NCI-H524 treated with DMSO at 0.1 percent for 48 hours (cell line): Measurements from ENCODE around the gene CD55.
"Not testable (repeated sequence)": the region's sequence is repeated elsewhere in the genome, so short reads cannot be mapped to it uniquely, and the experiment has no call there.

ENCODE experiments used
- DNase-seq: peaks from one replicate; lab custom pipeline; 2025; lab: John Stamatoyannopoulos, UW

Gene CD55

GRCh38 chr1:207306023-207306422 is 15.5 kb upstream of the CD55 start:
- DNase-seq: no peak

- no peak for DNase-seq
These were observed 14.9 kb upstream of the CD55 start for GRCh38 chr1:207306603-207307002.

GRCh38 chr1:207308451-207309190 is 12.9 kb upstream of the CD55 start:
- no peak for DNase-seq

GRCh38 chr1:207309745-207310273 is 11.7 kb upstream of the CD55 start:
- DNase-seq: no peak

DNA sequence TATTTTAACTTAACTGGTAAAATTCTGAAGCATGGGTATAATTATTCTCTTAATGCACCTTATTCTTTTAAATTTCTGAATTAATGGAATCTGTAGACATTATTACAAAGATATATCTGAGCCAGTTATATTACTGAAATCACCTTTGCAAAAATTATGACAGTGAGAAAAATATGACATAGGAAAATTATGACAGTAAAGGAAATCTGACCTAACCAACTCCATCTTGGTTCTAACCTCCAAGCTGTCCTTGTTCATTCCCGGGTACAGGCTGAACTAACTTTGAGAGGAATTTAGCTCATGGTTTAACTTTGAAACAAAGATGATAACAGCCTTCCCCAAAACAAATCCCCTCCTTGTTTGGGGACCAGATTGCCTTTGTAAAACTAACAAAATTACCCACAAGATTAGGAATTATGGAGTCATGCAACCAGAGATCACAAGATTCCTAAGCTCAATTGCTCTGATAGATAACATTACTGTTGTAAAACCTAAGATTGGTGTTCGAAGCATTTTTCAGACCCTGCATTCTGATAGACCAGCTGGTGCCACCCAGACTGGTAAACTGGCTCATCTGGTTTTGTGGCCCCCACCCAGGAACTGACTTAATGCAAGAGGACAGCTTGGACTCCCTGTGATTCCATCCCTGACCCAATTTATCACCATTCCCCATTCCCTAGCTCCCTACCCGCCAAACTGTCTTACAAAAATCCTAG is 9.4 kb upstream of the CD55 start:
- no peak for DNase-seq

- DNase-seq: no peak
These were observed 8.9 kb upstream of the CD55 start for GRCh38 chr1:207312604-207312920.

- no peak for DNase-seq
These were observed 8.3 kb upstream of the CD55 start for GRCh38 chr1:207313131-207313530.

GRCh38 chr1:207314816-207315215 is 6.7 kb upstream of the CD55 start:
- no peak for DNase-seq

GRCh38 chr1:207315435-207315834 is 6.0 kb upstream of the CD55 start:
- DNase-seq: no peak

DNA sequence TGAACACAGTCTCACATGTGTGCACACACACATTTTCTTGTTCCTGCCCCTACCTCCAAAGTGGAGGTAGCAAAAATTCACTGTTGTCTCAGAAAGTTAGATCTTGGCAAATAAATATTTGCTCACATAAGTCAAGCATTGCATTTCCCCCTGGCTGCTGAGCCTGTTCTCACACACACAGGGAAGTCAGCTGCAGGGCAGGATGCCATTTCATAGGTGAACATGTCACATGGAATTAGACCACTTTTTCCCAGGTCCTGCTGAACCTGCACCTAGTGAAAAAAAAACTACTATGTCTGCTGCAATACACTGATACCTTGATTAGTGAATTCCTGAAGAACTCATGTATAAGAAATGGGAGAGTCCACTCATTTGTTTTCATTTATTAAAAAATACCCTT is 5.3 kb upstream of the CD55 start:
- DNase-seq: no peak

DNA sequence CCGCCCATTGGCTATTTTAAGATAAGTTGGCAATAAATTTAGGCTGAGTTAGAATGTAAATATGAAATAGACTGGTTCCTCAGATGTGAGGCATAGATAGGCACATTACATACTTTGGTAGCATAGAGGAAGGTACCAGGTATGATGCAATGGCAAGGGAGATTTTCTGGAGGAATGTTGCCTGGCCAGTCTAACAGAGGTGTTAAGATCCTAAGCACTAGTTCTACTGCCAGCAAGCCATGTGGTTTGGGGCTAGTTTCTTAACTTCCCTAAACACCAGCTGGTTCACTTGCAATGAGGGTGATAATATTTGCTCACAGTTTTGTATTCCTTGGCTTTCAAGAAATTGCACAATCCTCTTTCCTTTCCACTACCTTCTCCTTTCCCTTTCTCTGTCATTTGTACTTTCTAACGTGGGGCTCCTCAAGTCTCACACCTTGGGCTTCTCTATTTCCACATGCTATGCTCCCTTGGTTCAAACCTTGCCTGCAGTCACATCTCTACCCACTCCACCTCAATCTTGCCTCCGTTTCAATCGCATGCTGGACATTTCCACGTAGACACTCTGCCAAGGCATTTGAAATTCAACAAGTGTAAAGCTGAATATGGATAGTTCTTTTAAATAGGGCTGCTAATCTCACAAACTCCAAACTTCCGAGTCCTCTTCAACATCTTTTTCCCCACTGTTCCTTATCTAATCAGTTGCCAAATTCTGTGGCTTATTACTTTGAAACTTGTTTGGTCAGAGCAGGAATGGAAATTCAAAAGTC is 4.7 kb upstream of the CD55 start:
- DNase-seq: no peak

DNA sequence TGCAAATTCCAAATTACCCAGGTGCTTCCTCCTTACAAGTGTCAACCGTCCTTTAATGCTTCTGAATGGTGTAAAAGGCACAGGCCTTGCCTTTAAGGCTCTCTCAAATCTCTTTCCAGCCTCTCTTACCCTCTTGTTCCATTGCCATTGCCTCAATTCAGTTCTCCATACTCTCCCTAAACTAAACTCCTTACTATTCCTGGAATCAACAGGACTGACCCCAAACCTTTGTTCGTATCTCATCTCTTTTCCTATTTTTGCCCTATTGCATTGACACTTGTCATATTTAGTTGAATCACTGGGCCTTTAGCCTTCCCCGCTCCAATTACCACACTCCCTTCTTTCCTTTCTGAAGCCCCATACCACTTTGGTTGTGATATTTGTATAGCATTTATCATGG is 3.9 kb upstream of the CD55 start:
- no peak for DNase-seq

DNA sequence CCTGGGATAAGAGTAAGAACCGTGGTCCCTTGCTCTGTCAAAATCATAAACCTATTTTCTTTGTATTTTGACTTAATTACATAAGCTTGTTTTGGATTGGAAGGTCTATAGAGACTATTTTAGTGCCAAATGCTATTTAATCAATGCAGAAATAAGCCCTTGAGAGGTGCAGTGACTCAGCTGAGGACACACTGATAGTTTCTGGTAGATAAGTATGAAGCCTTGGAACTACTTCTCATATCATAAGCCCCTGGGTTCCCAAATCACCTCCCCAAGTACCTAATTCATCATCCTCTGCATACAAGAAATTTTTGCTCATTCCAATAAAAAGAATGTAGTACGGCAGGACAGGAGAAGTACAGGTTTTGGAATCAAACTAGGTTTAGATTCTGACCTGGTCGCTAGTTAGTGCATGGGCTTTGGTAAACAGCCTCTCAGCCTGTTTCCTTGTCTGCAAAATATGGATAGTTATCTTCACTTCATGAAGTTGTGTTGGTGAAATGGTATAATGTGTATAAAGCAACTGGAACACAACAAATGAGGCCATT is 3.3 kb upstream of the CD55 start:
- no peak for DNase-seq

GRCh38 chr1:207319199-207319598 is 2.3 kb upstream of the CD55 start:
- DNase-seq: no peak

- not testable (repeated sequence) for DNase-seq
These were observed 1.4 kb upstream of the CD55 start for GRCh38 chr1:207320105-207320504.

DNA sequence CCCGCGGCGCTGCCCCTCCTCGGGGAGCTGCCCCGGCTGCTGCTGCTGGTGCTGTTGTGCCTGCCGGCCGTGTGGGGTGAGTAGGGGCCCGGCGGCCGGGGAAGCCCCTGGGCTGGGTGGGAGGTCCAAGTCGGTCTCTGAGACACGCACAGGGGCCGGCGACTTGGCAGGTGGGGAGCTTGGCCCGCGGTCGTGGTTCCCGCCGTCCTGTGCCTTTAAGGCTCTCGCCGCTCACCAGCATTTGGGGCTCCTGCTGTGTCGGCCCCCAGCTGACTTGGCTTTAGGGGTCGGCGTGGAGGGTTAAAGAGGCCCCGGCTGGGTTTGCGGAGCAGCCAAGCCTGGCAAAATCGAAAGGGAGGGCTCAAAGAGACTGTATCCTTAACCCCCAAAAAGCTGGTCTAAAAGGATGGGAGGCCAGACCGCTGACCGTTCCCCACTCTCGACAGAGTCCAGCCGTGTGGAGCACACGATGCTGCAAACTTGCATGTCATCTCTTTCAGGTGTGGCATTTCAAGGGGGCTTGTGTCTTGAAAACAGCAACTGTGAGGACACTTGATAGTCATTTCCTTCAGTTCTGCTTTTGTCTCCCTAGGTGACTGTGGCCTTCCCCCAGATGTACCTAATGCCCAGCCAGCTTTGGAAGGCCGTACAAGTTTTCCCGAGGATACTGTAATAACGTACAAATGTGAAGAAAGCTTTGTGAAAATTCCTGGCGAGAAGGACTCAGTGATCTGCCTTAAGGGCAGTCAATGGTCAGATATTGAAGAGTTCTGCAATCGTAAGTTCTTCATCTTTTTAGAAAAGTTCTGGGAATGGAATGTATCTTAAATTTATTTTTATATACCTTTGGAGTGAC is 540 bp downstream of the CD55 start:
- no peak for DNase-seq

DNA sequence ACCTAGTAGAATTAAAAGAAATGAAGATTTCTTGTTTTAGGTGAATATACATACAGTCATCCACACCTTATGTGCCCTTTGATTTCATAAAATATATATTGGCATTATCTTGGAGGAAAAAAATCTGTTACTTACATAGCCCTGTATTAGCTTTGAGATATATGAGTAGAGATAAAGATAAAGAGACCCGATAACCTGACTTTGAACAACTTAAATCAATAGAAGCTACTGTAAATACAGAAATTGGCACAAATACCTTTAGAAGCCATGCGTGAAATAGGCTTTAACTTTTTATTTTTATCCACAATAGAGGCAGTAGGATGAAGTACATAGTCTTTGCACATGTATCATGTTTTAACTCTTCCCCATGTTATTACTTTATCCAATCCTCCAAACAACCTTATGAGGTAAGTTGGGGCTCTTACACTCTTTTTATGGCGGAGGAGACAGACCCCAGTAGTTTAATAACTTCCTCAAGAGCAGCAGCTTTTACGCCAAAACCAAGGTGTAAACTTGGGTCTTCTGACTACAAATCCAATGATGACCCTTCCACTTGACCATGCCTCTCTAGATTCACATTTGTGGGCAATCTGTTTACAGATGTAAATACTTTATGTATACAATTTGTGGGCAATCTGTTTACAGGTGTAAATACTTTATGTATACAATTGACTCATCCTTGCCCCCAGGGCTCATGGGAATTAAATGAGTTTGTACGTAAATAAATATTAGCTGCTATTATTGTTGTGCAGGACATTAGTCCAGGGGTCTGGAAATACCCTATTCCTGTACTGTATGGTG is 2.1 kb downstream of the CD55 start:
- no peak for DNase-seq

DNA sequence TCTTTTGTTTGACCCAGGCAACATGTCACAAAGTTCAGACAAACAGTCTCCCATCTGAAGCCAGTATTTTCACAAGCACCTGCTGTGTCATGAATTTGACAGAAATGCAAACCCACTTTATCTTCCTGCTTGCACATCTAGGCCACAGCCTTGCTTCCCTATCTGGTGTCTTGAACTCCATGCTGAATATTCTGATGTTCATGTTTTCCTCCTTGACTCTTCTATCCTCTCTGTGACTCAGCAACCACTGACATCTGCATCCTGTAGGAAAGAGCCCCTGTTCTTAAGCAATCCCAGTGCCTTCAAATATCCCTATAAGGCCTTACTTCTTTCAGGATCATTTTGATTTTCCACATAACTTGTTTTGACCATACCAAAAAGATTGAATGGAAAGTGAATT is 6.5 kb downstream of the CD55 start:
- no peak for DNase-seq

GRCh38 chr1:207328908-207329440 is 7.5 kb downstream of the CD55 start:
- no peak for DNase-seq

- no peak for DNase-seq
These were observed 8.0 kb downstream of the CD55 start for GRCh38 chr1:207329469-207329868.
